ENCODE results near the gene DUSP28.

DNA sequence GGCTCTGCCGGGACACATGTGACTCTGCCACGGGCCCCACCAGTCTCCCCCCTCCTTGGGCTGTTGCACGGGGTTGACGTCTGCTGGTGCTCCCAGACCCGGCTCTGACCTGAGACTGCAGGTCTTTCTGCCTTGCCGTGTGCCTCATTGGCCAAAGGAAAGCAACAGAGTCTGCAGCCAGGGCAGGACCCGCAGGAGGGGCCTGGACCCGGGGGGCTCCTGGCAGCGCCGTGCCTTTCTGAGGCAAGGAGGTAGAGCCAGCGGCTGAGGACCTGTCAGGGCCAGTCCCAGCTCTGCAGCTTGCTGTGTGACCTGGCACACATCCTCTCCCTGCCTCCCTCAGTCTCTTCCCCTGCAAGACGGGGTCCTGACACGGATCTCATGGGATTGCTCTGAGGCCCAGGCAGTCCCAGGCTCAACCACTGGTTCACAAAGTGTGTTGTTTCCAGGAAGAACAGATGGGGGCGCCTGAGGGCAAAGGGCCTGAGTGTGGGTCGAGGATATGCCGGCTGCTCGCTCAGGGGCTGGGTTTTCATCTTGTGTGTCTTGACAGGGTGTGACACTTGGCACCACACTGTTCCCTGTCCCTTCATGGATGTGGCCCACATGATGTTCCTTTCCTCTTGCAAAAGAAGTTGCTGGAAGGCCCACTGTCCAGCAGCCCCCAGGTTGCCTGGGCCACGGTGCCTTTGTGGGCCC lies 35.4 kb downstream of the DUSP28 start:
- TF ChIP-seq DPF2 (IDR thresholded peaks at IDR 0.05) (no peak), CBX5 (IDR thresholded peaks at IDR 0.05; ENCODE audit: low read depth) (no peak), NFYA (IDR thresholded peaks at IDR 0.05; ENCODE audit: borderline replicate concordance, low read depth, low read length) (no peak), RCOR1 (conservative IDR thresholded peaks at IDR 0.05; ENCODE audit: low read depth, low read length) (no peak), MYC (IDR thresholded peaks at IDR 0.05; ENCODE audit: insufficient read depth, insufficient read length, insufficient replicate concordance, low read length, severe bottlenecking) (no peak), JUND (IDR thresholded peaks at IDR 0.05; ENCODE audit: low read depth, low read length) (no peak), EZH2 (IDR thresholded peaks at IDR 0.05; ENCODE audit: borderline replicate concordance, control insufficient read depth, low read depth, low read length) (no peak), POLR2A (IDR thresholded peaks at IDR 0.05; ENCODE audit: low read depth, low read length) (no peak)
- TF ChIP-seq, protein P1, sequence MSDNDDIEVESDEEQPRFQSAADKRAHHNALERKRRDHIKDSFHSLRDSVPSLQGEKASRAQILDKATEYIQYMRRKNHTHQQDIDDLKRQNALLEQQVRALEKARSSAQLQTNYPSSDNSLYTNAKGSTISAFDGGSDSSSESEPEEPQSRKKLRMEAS (IDR thresholded peaks at IDR 0.05; ENCODE audit: low read depth, low read length): no peak
- TF ChIP-seq, protein P2, sequence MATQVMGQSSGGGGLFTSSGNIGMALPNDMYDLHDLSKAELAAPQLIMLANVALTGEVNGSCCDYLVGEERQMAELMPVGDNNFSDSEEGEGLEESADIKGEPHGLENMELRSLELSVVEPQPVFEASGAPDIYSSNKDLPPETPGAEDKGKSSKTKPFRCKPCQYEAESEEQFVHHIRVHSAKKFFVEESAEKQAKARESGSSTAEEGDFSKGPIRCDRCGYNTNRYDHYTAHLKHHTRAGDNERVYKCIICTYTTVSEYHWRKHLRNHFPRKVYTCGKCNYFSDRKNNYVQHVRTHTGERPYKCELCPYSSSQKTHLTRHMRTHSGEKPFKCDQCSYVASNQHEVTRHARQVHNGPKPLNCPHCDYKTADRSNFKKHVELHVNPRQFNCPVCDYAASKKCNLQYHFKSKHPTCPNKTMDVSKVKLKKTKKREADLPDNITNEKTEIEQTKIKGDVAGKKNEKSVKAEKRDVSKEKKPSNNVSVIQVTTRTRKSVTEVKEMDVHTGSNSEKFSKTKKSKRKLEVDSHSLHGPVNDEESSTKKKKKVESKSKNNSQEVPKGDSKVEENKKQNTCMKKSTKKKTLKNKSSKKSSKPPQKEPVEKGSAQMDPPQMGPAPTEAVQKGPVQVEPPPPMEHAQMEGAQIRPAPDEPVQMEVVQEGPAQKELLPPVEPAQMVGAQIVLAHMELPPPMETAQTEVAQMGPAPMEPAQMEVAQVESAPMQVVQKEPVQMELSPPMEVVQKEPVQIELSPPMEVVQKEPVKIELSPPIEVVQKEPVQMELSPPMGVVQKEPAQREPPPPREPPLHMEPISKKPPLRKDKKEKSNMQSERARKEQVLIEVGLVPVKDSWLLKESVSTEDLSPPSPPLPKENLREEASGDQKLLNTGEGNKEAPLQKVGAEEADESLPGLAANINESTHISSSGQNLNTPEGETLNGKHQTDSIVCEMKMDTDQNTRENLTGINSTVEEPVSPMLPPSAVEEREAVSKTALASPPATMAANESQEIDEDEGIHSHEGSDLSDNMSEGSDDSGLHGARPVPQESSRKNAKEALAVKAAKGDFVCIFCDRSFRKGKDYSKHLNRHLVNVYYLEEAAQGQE (IDR thresholded peaks at IDR 0.05; ENCODE audit: low read depth, low read length): no peak
- TF ChIP-seq, protein P3, sequence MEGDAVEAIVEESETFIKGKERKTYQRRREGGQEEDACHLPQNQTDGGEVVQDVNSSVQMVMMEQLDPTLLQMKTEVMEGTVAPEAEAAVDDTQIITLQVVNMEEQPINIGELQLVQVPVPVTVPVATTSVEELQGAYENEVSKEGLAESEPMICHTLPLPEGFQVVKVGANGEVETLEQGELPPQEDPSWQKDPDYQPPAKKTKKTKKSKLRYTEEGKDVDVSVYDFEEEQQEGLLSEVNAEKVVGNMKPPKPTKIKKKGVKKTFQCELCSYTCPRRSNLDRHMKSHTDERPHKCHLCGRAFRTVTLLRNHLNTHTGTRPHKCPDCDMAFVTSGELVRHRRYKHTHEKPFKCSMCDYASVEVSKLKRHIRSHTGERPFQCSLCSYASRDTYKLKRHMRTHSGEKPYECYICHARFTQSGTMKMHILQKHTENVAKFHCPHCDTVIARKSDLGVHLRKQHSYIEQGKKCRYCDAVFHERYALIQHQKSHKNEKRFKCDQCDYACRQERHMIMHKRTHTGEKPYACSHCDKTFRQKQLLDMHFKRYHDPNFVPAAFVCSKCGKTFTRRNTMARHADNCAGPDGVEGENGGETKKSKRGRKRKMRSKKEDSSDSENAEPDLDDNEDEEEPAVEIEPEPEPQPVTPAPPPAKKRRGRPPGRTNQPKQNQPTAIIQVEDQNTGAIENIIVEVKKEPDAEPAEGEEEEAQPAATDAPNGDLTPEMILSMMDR (IDR thresholded peaks at IDR 0.05 in 2 of 3, conservative IDR thresholded peaks at IDR 0.05 in 1 of 3; ENCODE audit: control insufficient read depth in 2 of 3, extremely low read depth in 1 of 3, insufficient read depth in 1 of 3, low read depth in 3 of 3, low read length in 3 of 3): peak; percentile 33 to 45 (median 42); a peak in 5 of 6 replicates
